Neutrophil (primary cell): ENCODE data around the gene MDN1.
"Not testable (repeated sequence)": the region's sequence is repeated elsewhere in the genome, so short reads cannot be mapped to it uniquely, and the experiment has no call there.

Source experiments
- H3K27ac ChIP-seq: fragments of 200-600 bp; sonication (generic); 2 replicates; pipeline ENCODE4 v1.5.1; 2016; ENCODE audit warnings: mild to moderate bottlenecking, moderate library complexity
- H3K27me3 ChIP-seq: fragments of 200-600 bp; sonication (generic); 2 replicates; pipeline ENCODE4 v1.6.0; 2016; ENCODE audit warnings: mild to moderate bottlenecking
- H3K36me3 ChIP-seq: fragments of 200-600 bp; sonication (generic); 2 replicates; pipeline ENCODE4 v1.5.1; 2017
- H3K4me1 ChIP-seq, 2 experiments: fragments of 200-600 bp in 1 of 2; sonication (generic) in 1 of 2; 1 replicate in 1 of 2; 2 replicates in 1 of 2; pipeline versions ENCODE4 v1.5.1 to v1.6.1; 2013 to 2016; ENCODE audit warnings: low read depth in 1 of 2, low read length in 1 of 2, mild to moderate bottlenecking in 1 of 2, moderate library complexity in 1 of 2; ENCODE audit not compliant: control insufficient read depth in 1 of 2, insufficient read depth in 1 of 2
- H3K4me3 ChIP-seq, 2 experiments: fragments of 200-600 bp in 1 of 2; sonication (generic) in 1 of 2; 1 replicate in 1 of 2; 2 replicates in 1 of 2; pipeline ENCODE4 v1.5.1; 2013 to 2016; ENCODE audit warnings: low read depth in 1 of 2, low read length in 1 of 2, mild to moderate bottlenecking in 1 of 2, moderate library complexity in 1 of 2
- H3K9me3 ChIP-seq: fragments of 200-600 bp; sonication (generic); 2 replicates; pipeline ENCODE4 v1.5.1; 2016
- CTCF ChIP-seq: fragments of 200-600 bp; sonication (generic); IDR thresholded peaks from 2 replicates; pipeline ENCODE4 v1.5.1; 2016; ENCODE audit warnings: antibody characterized with exemption

Gene MDN1

GRCh38 chr6:89644864-89645263 lies 174.7 kb downstream of the MDN1 start:
- H3K4me3 ChIP-seq = no peak overlapping the region
- no peaks in the 10 kb centered on the region for H3K4me1 ChIP-seq
- TF ChIP-seq CTCF = no peak
- peaks cover 34% of the 10 kb centered on the region for H3K36me3 ChIP-seq
- no peaks in the 10 kb centered on the region for H3K27me3 ChIP-seq
- no peak overlapping the region for H3K27ac ChIP-seq
- no peaks in the 10 kb centered on the region for H3K9me3 ChIP-seq

- Histone ChIP-seq H3K36me3 (peaks cover 28% of the 10 kb centered on the region), H3K9me3 (no peaks in the 10 kb centered on the region), H3K27me3 (no peaks in the 10 kb centered on the region), H3K4me3 (no peak overlapping the region), H3K4me1 (peaks cover 5 to 6% of the 10 kb centered on the region in 2 experiments), H3K27ac (no peak overlapping the region)
- TF ChIP-seq CTCF = no peak
These were observed 176.2 kb downstream of the MDN1 start for GRCh38 chr6:89643406-89643805.

GRCh38 chr6:89642956-89643355 lies 176.6 kb downstream of the MDN1 start:
- no peak overlapping the region for H3K27ac ChIP-seq
- no peaks in the 10 kb centered on the region for H3K27me3 ChIP-seq
- TF ChIP-seq CTCF = no peak
- peaks cover 6 to 9% of the 10 kb centered on the region in 2 experiments for H3K4me1 ChIP-seq
- no peak overlapping the region for H3K4me3 ChIP-seq
- H3K9me3 ChIP-seq = no peaks in the 10 kb centered on the region
- peaks cover 28% of the 10 kb centered on the region for H3K36me3 ChIP-seq

GRCh38 chr6:89641581-89641980 lies 178.0 kb downstream of the MDN1 start:
- peaks cover 11 to 15% of the 10 kb centered on the region in 2 experiments for H3K4me1 ChIP-seq
- peaks cover 16% of the 10 kb centered on the region for H3K36me3 ChIP-seq
- not testable (repeated sequence) for H3K9me3 ChIP-seq, H3K27ac ChIP-seq, H3K4me3 ChIP-seq, H3K27me3 ChIP-seq

- no peak for TF ChIP-seq CTCF
- Histone ChIP-seq H3K4me3 (no peak overlapping the region), H3K27me3 (no peaks in the 10 kb centered on the region), H3K27ac (no peak overlapping the region), H3K36me3 (peaks cover 15% of the 10 kb centered on the region), H3K9me3 (no peaks in the 10 kb centered on the region), H3K4me1 (peaks cover 11 to 15% of the 10 kb centered on the region in 2 experiments)
These were observed 178.8 kb downstream of the MDN1 start for GRCh38 chr6:89640804-89641203.

- TF ChIP-seq CTCF = peak; percentile 64
- Histone ChIP-seq H3K4me1 (peaks cover 11 to 15% of the 10 kb centered on the region in 2 experiments), H3K4me3 (peak within 1 kb of the TSS; percentile 74 to 99), H3K36me3 (peaks cover 4% of the 10 kb centered on the region), H3K9me3 (no peaks in the 10 kb centered on the region), H3K27me3 (no peaks in the 10 kb centered on the region), H3K27ac (peak within 1 kb of the TSS; percentile 82)
These were observed 181.0 kb downstream of the MDN1 start, which contains the start of gene LYRM2 for GRCh38 chr6:89638320-89639195. TSS of gene LYRM2 (minus strand) at chr6:89638747. CDS start at chr6:89638716, 31 bp downstream.
